Measurements from ENCODE around the gene NDUFB1. TPM values are rescaled to one million over a fixed set of nuclear protein-coding genes. Genes with fewer than 3 reads are reported as not detected.

NDUFB1 gene
- total RNA-seq, result 141 and 142 TPM in 2 replicates

DNA sequence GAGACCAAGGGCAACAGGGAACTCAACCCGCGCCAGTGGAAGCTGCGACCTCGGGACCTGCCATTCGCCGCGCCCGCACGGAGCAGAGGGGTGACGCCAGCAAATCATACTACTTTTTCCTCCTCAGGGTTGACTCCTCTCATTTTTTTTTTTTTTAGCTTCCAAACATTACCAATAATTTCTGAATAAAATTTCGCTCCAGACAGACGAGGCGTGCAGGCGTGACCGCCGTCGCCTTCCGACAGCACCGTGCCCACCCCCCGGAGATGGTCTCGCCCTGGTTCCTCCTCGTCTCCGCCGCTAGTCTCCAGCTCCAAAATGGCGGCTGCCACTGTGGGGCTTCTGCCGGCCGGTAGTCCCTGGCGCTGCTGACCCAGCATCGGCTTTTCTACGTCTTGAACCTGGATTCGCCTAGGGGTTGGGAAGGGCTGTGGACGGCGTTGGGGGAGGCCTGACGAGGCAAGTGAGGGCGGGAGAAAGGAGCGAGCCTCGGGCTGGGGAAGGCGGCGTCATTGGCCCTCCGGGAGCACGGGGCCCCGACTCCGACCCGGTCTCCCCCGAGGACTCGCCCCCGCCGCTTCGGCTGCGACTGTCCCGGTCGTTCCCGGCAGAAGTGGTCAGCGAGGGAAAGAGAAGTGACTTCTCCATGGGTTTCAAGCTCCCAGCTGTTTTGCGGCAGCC lies at the start of gene NDUFB1, which contains the start of gene CPSF2:
Gene NDUFB1, minus strand, starts transcription at position 37 of the 681 bp plus-strand sequence. CDS start 4,069 bp downstream, outside the sequence.
Gene CPSF2, plus strand, starts transcription at position 300 of the 681 bp plus-strand sequence. CDS start 9,016 bp downstream, outside the sequence.

DNA sequence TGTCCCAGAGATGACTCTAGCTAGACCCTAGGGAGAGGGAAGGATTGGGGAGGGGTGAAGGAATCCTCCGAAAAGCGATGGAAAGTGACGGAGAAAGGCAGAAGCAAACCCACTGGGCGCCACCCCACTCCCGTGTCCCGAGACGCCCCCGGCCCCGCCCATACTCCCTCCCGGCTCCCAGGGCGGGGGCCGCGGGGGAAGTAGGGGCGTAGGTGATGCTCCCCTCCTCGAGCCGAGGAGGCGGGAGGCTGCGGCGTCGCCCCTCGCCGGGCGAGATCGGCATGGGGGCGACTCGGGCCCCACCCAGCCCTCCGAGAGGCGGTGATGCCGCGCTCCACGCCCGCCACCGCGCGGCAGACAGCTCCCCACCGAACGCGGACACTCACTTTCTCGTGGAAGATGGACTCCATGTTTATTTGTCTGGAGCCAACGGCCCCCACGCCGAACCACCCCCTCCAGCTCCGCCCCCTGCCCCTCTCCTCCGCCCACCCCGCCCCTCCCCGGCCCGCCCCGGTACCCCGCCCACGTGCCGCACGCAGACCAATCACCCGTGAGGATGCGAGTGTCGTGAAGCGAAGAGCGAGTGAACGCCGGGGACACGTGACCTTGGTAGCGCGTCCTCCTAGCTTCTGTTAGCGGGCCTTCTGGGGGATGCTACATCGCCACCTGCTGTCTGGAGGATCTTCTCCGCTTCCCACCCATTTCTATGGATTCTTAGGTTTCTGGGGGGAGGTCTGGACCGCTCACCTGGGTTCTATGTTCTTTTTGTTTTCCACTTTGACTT lies 15.2 kb downstream of the NDUFB1 start, which contains the start of gene ATXN3:
Gene ATXN3, minus strand, starts transcription at position 440 of the 784 bp plus-strand sequence. Its CDS starts 30 bp downstream, at position 410.

Other genes with a start within 250 kb of the NDUFB1 start
- 0.96 and 4.6 TPM in 2 replicates for gene FBLN5, start 174.0 kb downstream of the NDUFB1 start, total RNA-seq
- 34.6 and 41.2 TPM in 2 replicates for gene TRIP11, start 81.6 kb downstream of the NDUFB1 start, total RNA-seq
- 24.2 and 41.4 TPM in 2 replicates for gene ATXN3, start 15.1 kb downstream of the NDUFB1 start, total RNA-seq
- gene CPSF2, start 263 bp upstream of the NDUFB1 start, total RNA-seq, result 40.8 and 46.4 TPM in 2 replicates
- gene SLC24A4, start 201.5 kb upstream of the NDUFB1 start, total RNA-seq, result 0.10 TPM in 1 of 2 replicates, not detected in the other